NAMALWA (cell line): ENCODE measurements around the gene DHX8.
"Not testable (repeated sequence)": the region's sequence is repeated elsewhere in the genome, so short reads cannot be mapped to it uniquely, and the experiment has no call there.

ENCODE experiments used
- DNase-seq: peaks from one replicate; pipeline ENCODE4 v3.0.0-alpha.2; 2015; ENCODE audit warnings: low spot score

The DHX8 gene

DNA sequence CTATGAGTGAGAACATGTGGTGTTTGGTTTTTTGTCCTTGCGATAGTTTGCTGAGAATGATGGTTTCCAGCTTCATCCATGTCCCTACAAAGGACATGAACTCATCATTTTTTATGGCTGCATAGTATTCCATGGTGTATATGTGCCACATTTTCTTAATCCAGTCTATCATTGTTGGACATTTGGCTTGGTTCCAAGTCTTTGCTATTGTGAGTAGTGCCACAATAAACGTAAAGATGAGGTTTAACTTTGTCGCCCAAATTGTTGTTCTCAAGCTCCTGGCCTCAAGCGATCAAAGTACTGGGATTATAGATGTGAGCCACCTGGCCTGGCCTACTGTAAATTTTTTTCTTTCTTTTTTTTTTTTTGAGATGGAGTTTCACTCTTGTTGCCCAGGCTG is 21.2 kb upstream of the DHX8 start:
- not testable (repeated sequence) for DNase-seq

DNA sequence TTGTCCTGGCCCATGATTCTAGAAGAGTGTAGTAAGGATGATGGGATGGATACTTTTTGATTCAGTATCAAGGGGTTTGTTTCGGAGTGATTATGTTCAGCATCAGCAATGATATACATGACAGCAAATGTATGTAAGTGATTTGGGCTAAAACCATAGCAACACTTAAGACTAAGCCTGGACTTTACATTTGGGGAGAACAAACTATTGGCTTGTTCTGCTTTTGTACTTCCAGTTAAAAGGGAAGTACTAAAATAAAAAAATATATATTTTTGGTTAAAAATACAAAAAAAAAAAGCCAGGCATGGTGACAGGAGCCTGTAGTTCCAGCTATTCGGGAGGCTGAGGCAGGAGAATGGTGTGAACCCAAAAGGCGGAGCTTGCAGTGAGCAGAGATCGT is 20.5 kb upstream of the DHX8 start:
- no peak for DNase-seq

DNA sequence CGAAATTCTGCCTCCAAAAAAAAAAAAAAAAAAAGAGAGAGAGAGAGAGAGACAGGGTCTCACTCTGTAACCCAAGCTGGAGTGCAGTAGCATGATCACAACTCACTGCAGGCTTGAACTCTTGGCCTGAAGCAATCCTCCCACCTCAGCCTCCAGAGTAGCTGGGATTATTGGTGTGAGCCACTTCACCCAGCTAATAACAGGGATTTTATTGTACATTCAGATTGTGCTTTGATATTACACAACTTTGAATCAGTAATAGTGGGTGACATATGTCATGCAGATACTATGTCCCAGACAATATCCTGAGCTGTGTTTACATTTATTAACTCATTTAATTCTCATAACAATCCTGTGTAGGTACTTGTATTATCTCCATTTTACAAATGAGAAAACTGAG is 19.7 kb upstream of the DHX8 start:
- DNase-seq = no peak

DNA sequence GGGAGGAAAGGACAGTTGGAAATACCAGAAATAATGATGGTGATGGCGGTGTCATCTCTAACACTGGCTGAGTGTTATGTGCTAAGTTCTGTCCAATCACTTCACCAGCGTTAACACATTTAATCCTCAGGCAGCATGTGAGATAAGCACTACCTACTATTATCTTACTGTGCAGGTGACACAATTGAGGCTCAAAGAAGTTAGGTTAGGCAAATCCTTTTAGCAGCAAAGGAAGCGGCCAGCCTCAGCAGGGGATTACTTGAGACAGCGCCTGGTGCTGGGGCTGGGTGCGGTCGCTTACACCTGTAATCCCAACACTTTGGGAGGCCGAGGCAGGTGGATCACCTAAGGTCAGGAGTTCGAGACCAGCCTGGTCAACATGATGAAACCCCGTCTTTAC is 18.7 kb upstream of the DHX8 start:
- DNase-seq = no peak

DNA sequence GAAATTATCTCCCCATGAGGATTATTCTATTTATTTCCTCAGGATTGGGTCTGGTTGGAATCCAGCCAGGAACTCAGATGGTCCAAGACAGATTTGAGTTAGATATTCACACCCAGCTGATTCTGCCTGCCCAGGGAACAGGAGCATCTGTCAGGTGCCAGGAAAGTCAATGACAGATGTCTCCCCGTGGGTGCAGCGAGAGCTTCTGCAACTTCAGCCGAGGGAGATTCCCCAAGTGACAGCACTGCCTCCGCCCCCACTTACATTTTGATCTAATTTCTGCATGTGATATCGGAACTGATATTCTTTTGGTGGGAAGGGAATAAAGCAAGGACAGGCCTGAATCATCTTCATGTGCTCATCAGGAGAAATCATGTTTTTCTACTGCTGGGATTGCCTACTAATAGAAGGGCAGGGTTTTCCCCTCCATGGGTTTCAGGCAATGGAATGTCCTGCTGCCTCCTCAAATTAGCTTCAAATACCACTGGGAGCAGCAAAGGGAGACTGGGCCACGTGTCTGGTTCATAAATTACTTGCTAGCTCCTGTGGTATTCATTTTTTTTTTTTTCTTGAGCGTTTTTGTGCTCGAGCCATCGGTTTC is 15.7 kb upstream of the DHX8 start:
- DNase-seq = no peak

DNA sequence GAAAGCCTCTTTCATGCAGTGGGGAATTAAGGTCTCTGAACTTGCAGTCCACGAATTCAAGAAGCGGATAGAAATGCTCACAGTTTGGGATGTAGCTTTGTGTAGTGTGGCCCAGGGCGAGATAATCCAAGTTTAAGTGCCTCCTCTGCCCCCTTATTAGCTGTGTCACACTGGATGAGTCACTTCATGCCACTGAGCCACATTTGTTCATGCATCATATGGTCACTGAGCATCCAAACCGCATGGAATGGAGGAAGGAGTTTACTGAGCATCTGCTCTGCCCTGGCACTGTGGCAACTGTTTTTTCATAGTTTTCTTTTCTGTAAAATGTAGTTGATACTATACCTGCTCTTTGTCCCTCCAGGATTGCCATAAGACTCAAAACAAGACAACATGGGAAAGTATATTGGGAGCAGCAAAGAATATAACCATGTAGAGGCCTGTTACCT is 15.1 kb upstream of the DHX8 start:
- DNase-seq = no peak

DNA sequence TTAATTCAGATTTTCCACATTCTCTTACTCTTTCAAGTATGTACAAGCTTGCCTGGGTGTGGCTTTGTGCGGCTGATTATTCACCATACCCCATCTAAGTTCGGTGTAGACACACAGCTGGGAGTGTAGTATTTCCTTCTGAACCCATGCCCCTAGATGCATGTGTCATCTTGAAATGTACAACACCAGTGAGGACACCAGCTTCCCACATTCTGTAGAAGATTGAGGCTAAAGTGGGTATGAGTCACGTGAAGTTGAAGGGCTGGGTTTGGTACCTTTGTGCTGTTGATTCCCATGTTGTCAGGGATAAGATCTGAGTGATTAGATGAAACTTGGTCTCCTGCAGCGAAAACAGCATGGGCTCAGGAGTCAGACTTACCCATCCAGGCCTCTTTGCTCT is 14.6 kb upstream of the DHX8 start:
- no peak for DNase-seq

DNA sequence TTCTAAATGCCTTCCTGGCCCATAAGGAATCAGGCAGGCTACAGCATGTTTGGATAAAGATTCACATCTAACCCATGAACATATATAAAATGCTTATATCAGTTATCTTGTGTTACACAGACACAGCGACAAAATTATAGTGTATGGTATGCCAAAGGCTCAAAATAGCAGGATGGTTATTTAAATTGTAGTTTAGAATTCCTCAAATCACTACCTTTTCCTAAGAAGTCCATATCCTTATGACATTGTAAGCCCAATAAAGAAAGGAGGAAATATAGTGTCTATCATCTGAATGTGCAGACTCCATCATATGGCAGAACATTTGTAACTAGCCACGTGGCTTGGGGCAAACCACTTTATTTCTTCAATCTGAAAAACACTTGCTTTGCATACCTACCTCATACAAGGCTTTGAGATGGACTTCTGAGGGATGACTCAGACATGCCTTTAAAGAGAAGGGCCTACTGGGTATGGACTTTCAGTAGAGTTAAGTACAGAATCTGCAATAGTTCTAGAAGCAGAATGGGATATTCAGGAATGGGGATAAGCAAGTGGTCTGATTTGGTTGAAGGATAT is 12.1 kb upstream of the DHX8 start:
- no peak for DNase-seq

DNA sequence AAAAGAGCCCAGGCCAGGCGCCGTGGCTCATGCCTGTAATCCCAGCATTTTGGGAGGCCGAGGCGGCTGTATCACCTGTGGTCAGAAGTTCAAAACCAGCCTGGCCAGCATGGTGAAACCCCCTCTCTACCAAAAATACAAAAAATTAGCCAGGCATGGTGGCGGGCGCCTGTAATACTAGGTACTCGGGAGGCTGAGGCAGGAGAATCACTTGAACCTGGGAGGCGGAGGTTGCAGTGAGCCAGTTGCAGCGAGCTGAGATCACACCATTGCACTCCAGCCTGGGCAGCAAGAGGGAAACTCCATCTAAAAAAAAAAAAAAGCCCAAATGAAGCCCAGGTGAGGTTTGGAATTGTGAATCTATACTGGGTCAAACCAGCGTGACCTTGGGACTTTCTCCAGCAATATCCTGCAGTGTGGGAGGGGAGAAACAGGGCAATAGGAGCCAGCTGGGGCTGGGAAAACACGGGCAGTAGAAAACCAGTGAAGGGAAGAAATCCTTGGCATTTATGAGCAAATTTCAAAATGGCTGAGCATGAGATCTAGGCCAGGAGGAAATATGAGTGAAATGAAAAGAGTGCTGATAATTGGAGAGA is 8.2 kb upstream of the DHX8 start:
- DNase-seq = no peak

DNA sequence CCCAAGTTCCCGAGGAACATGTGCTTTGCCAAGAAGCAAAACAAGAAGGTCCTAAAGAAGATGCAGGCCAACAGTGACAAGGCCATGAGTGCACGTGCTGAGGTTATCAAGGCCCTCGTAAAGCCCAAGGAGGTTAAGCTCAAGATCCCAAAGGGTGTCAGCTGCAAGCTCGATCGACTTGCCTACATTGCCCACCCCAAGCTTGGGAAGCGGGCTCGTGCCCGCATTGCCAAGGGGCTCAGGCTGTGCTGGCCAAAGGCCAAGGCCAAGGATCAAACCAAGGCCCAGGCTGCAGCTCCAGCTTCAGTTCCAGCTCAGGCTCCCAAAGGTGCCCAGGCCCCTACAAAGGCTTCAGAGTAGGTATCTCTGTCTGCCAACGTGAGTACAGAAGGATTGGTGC is 7.5 kb upstream of the DHX8 start:
- DNase-seq = not testable (repeated sequence)

DNA sequence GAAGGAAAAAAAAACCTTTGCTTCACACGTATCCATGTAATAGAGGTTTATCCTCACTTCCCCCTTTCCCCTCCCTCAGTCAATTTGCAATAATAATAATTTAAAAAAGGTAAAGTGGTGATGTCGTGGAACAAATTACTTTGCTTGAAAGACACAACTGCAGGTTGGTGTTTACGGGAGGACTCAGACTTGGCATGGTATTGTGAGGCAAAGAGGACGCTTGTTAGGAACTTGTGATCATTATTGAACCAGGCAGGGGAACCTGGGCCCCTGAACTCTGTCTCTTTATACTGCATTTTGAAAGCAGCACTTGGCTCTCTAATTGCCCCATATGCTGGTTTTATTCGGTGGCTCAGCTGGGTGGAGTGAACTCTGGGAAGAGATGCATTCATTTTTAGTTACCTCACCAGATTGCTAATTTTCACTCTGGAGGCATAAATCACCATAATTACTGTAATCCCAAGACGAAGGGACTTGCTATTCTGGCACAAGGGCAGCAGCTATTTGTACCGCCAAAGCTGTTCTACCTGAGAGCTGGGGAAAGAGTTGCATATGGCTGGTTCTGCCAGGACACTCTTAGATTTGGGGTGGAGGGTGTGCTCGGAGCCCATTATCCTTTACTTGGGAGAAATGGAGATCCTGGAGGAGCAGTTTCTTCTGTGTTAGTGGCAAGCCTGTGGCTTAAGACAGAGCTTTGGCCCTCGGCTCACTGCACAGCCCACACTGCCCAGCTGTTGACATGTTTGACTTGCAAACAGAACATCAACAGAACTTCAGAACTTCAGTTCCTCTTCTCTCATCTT is 5.7 kb upstream of the DHX8 start:
- no peak for DNase-seq

DNA sequence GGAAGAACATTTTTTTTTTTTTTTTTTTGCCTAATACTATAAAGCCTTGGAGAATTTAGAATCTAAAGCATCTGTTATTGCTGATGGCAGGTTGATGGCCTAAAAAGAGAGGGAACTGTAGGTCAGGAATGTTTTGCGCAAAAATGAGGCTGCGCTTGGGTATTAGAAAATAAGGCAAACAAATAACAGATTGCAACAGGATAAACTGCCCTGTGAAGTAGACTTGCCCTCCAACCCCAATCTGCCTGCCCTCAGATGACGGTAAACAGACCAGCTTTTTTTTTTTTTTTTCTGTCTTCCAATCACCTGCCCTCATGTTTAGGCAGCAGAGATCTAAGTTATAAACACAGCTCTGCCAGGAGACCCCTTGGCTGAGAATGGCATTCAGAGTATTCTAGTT is 3.8 kb upstream of the DHX8 start:
- no peak for DNase-seq

DNA sequence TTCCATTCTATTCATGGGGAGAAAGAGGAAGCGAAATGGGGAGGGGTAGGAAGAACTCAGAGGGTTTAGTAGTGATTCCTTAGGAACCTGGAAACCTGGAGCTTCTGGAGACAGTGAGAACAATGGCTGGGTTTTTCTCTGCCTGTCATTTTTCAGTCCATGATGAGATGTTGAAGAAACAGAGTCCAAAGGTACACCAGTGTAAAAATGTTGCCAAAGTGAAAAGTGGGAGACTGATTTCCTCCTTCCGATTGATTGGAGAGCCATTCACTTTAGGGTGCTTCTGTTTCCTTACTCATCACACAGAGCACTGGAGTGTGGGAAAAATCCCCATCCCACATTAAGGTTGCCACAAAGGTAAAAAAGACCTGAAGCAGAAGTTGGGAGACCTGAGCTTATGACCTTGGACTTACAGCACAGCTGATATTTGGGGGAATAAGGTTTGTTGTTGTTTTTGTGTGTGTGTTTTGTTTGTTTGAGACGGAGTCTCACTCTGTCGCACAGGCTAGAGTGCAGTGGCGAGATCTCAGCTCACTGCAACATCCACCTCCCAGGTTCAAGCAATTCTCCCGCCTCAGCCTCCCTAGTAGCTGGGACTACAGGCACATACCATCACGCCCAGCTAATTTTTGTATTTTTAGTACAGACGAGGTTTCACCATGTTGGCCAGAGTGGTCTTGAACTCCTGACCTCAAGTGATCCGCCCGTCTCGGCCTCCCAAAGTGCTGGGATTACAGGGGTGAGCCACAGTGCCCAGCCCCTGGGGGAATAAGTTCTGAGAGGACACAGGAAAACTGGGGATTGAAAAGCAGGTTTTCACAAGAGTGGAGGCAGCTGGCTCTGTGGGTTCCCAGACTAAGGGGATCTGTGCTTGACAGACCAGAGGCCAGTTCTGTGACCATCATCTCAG is 1.4 kb upstream of the DHX8 start:
- no peak for DNase-seq

DNA sequence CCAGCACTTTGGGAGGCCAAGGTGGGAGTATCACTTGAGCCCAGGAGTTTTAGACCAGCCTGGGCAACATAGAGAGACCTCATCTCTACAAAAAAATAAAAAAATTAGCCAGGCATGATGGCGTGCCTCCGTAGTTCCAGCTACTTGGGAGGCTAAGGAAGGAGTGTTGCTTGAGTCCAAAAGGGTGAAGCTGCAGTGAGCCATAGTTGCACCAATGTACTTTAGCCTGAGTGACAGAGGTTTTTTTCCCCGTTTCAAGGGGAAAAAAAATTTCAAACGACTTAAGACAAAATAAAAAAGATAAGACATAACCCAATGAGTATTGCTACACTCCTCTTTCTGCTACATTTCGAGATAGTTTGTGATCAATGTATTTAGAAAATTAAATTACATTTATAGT is 6.8 kb downstream of the DHX8 start:
- DNase-seq = no peak

DNA sequence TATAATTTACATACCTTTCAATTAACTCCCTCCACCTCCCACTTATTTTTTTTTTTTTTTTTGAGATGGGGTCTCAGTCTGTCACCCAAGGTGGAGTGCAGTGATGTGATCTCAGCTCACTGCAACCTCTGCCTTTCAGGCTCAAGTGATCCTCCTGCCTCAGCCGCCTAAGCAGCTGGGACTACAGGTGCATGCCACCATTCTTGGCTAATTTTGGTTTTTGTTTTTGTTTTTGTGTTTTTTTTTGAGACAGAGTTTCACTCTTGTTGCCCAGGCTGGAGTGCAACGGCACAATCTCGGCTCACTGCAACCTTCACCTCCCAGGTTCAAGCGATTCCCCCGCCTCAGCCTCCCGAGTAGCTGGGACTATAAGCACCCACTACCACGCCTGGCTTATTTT is 25.7 kb downstream of the DHX8 start:
- DNase-seq = not testable (repeated sequence)

DNA sequence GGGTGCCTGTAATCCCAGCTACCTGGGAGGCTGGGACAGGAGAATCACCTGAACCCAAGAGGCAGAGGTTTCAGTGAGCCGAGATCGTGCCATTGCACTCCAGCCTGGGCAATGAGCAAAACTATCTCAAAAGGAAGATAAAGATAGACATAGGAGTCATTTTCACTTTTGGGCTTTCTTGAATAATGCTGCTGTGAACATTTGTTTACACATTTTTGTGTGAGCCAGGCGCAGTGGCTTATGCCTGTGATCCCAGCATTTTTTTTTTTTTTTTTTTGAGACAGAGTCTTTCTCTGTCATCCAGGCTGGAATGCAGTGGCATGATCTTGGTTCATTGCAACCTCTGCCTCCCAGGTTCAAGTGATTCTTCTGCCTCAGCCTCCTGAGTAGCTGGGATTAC is 27.4 kb downstream of the DHX8 start:
- not testable (repeated sequence) for DNase-seq

DNA sequence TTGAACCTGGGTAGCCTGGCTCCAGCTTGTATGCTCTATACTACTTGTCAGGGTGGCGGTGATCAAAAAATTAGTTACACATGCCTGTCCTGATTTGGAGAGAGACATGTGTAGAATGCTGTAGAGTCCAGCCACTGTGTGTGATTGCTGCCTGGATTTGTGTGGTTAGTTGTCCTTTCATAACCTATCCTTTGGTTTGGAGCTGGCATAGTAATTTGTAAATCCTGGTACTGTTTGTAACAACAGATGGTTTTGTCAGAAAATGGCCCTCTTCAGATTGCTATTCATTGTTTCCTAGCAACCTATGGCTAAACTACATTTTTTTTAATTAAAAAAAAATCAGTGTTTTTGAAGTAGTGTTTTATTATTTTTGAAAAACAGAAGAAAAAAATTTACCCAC is 31.9 kb downstream of the DHX8 start:
- no peak for DNase-seq

DNA sequence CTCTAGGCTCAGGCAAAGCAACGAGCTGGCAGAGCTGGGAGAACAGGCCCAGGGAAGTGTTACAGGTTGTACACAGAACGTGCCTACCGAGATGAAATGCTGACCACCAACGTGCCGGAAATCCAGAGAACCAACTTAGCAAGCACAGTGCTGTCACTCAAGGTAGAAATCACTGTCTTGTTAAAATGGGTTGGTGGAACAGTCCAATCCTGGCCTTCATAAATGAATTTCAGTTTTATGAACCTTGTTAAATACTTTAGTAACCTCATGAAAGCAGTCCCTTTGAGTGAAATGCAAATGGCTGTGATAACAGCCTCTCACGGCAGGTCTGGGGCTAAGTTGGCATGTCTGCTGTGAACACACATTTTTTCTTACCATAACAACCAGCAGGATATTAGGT is 33.4 kb downstream of the DHX8 start:
- DNase-seq = no peak

DNA sequence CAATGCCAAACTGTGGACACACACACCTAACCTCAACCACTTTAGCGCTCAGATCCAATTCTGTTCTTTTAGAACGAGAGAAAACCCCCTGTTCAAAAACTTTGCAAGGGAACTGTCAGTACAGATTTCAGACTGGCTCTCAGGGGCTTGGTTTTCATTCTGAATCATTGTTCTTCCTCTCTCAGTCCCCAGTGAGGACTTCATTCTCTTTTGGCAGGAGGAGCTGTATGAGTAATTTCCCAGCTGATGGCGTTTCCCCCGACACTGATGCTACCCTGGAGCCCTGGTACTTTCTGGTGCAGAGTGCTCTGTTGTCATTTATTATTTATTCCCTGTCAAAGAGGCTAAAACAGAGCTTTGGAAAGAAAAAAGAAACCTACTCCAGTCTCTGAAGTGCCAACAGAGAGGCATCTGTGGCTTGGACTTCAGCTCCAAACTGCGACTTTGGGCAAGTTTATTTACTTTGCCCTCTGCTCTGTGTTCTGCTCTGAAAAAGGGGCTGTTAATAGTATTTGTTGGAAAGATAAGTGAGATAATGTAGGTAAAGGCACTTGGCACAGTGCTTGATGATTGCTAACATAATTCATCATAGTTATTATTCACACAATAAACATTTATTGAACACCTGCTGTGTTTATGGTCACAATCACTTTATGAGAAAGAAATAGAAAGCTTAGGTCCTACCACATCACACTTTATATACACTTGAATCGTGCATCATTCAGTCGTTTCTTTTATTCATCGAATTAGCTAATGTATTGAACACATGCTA is 34.0 kb downstream of the DHX8 start:
- DNase-seq = no peak

DNA sequence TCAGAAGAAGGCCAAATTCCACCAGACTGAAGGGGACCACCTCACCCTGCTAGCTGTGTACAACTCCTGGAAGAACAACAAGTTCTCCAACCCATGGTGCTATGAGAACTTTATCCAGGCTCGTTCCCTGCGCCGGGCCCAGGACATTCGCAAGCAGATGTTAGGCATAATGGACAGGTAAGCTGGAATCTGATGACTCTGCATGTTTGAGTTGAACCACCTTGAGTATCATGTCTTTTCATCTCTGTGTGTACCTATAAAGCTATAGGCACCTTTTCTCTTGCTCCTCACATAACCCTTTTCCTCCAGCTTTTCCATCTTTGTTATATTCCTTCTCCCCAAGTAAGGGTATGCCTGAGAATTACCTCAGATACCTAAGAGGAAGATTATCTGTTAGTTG is 37.6 kb downstream of the DHX8 start:
- no peak for DNase-seq

DNA sequence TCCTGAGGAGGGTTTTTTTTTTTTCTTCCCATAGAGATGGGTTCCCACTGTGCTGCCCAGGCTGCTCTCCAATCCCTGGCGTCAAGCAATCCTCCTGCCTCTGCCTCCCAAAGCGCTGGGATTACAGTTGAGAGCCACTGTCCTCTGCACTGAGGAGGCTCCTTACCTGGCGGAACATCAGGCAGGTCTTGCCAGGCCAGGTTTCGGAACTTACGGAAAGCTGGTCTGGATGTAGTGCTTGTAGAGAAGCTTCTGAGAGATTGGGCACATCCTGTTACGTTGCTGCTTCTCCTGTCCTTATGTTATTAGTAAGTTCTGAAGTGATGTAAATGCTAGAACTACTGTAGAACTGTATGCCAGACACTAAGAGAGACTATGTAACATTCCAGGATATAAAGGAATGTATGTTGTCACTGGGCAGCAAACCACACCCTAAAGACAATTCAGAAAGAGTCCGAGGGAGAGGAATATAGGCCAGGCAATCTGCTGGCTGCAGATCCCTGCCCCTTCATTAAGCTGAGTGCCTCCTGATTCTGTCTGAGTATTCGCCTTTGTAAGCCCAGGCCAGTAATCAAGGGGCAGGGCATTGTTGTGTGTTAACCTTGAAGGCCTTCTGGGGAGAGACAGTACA is 41.3 kb downstream of the DHX8 start:
- no peak for DNase-seq
